WTC11 (cell line): Measurements from ENCODE around the gene BMP5. TPM values are rescaled to one million over a fixed set of nuclear protein-coding genes. Genes with fewer than 3 reads are reported as not detected.

Experiments
- ATAC-seq: fragments of 200-7000 bp; cut with Tn5 transposase; 2 replicates; pipeline ENCODE4 v1.10.0; 2021; ENCODE audit warnings: mild to moderate bottlenecking, moderate library complexity
- CTCF ChIA-PET: fragments of 300-600 bp; sonication (Branson Sonifier 250); formaldehyde crosslinking; loops from one replicate; lab custom pipeline; 2021; ENCODE audit warnings: antibody characterized with exemption; lab: Charles Lee
- POLR2A ChIA-PET: fragments of 350-600 bp; sonication (Branson Sonifier 250); formaldehyde crosslinking; loops from one replicate; lab custom pipeline; 2021; ENCODE audit warnings: antibody characterized with exemption; lab: Charles Lee
- DNase-seq: peaks from one replicate; pipeline ENCODE4 v3.0.0; 2021; ENCODE audit warnings: low spot score
- H3K27ac Mint-ChIP-seq: 2 replicates; pipeline ENCODE4 v1.8.0; 2021; ENCODE audit warnings: mixed read lengths
- H3K27me3 Mint-ChIP-seq: 2 replicates; pipeline ENCODE4 v1.8.0; 2021; ENCODE audit warnings: low read depth, mild to moderate bottlenecking, moderate library complexity, mixed read lengths
- H3K36me3 Mint-ChIP-seq: 2 replicates; pipeline ENCODE4 v1.8.0; 2021; ENCODE audit warnings: mixed read lengths
- H3K4me1 Mint-ChIP-seq: 2 replicates; pipeline ENCODE4 v1.8.0; 2022; ENCODE audit warnings: mixed read lengths
- H3K4me3 Mint-ChIP-seq: 2 replicates; pipeline ENCODE4 v1.8.0; 2021; ENCODE audit warnings: mild to moderate bottlenecking, moderate library complexity, mixed read lengths
- H3K9me3 Mint-ChIP-seq: 2 replicates; pipeline ENCODE4 v1.8.0; 2021; ENCODE audit warnings: mixed read lengths
- CREB1 ChIP-seq: sonication (generic); formaldehyde crosslinking; IDR thresholded peaks from 2 replicates; pipeline ENCODE4 v1.8.0; 2023; ENCODE audit warnings: mild to moderate bottlenecking, missing genetic modification reagents
- CREM ChIP-seq: sonication (generic); formaldehyde crosslinking; IDR thresholded peaks from 2 replicates; pipeline ENCODE4 v1.8.1; 2022; ENCODE audit warnings: mild to moderate bottlenecking, missing genetic modification reagents, moderate library complexity
- ELF4 ChIP-seq: sonication (generic); formaldehyde crosslinking; IDR thresholded peaks from 2 replicates; pipeline ENCODE4 v1.8.1; 2022; ENCODE audit warnings: low read depth, mild to moderate bottlenecking, moderate library complexity, missing genetic modification reagents
- ETV6 ChIP-seq: sonication (generic); formaldehyde crosslinking; IDR thresholded peaks from 2 replicates; pipeline ENCODE4 v1.8.1; 2022; ENCODE audit warnings: mild to moderate bottlenecking, missing genetic modification reagents
- GRHL2 ChIP-seq: fragments of 250-450 bp; sonication (Bioruptor Pico); IDR thresholded peaks from 2 replicates; pipeline ENCODE4 v1.8.0; 2022; ENCODE audit warnings: mild to moderate bottlenecking, moderate library complexity; ENCODE audit not compliant: insufficient replicate concordance, severe bottlenecking
- MYBL2 ChIP-seq: sonication (generic); formaldehyde crosslinking; IDR thresholded peaks from 2 replicates; pipeline ENCODE4 v1.8.1; 2023; ENCODE audit warnings: mild to moderate bottlenecking, moderate library complexity, missing genetic modification reagents
- NFE2L1 ChIP-seq: sonication (generic); formaldehyde crosslinking; IDR thresholded peaks from 2 replicates; pipeline ENCODE4 v1.8.1; 2023; ENCODE audit warnings: missing genetic modification reagents
- SOX15 ChIP-seq: fragments of 250-450 bp; sonication (Bioruptor Pico); IDR thresholded peaks from 2 replicates; pipeline ENCODE4 v1.9.0; 2021; ENCODE audit warnings: mild to moderate bottlenecking
- SP1 ChIP-seq: sonication (generic); formaldehyde crosslinking; conservative IDR thresholded peaks from 2 replicates; pipeline ENCODE4 v1.8.1; 2022; ENCODE audit warnings: missing genetic modification reagents
- ZNF263 ChIP-seq: sonication (generic); formaldehyde crosslinking; IDR thresholded peaks from 2 replicates; pipeline ENCODE4 v1.8.1; 2022; ENCODE audit warnings: low read depth, mild to moderate bottlenecking, moderate library complexity, missing genetic modification reagents
- ZNF317 ChIP-seq: sonication (generic); formaldehyde crosslinking; IDR thresholded peaks from 2 replicates; pipeline ENCODE4 v1.8.1; 2023; ENCODE audit warnings: low read depth, mild to moderate bottlenecking, moderate library complexity, missing genetic modification reagents, borderline replicate concordance
- ZNF416 ChIP-seq: fragments of 250-450 bp; sonication (Bioruptor Pico); IDR thresholded peaks from 2 replicates; pipeline ENCODE4 v1.9.0; 2021; ENCODE audit warnings: mild to moderate bottlenecking, inconsistent platforms
- total RNA-seq: library from RNA; stranded (reverse); gene quantifications from 3 replicates; pipeline ENCODE4 v1.2.3, GENCODE V29; 2021
- TF ChIP-seq, protein P1 (sequence below): sonication (generic); formaldehyde crosslinking; IDR thresholded peaks from 2 replicates; pipeline ENCODE4 v1.8.1; 2022; ENCODE audit warnings: mild to moderate bottlenecking, moderate library complexity, missing genetic modification reagents
- TF ChIP-seq, protein P2 (sequence below): sonication (generic); formaldehyde crosslinking; IDR thresholded peaks from 2 replicates; pipeline ENCODE4 v1.8.0; 2022; ENCODE audit warnings: mild to moderate bottlenecking, missing genetic modification reagents
- TF ChIP-seq, protein P3 (sequence below): fragments of 250-450 bp; sonication (Bioruptor Pico); conservative IDR thresholded peaks from 2 replicates; pipeline ENCODE4 v1.9.0; 2021; ENCODE audit warnings: mild to moderate bottlenecking
- TF ChIP-seq, protein P4 (sequence below): sonication (generic); formaldehyde crosslinking; IDR thresholded peaks from 2 replicates; pipeline ENCODE4 v1.8.1; 2023; ENCODE audit warnings: mild to moderate bottlenecking, missing genetic modification reagents, moderate library complexity
- TF ChIP-seq, protein P5 (sequence below): sonication (generic); formaldehyde crosslinking; IDR thresholded peaks from 2 replicates; pipeline ENCODE4 v1.8.0; 2023; ENCODE audit warnings: missing genetic modification reagents, mild to moderate bottlenecking, borderline replicate concordance

The BMP5 gene
- total RNA-seq, 1 experiment from 2014 or later = not detected

DNA sequence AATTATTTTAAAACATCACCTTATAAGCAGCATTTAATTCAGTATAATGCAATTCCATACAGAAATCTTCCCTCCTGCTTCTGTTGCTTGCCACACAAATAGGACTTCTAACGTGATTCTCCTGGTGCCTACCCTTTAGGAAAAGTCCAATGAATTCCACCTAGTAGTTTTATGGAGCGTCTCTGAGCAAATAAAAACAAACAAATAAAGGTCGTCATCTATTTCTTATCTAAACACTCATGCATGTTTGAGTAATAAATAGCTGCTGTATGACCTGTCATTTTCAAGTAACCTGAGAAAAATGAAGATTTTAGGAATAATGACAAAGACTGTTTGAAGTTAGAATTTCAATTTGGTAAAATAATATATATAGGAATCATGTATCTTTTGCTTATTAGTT is 102.7 kb downstream of the BMP5 start (continued):
- TF ChIP-seq, protein P1, sequence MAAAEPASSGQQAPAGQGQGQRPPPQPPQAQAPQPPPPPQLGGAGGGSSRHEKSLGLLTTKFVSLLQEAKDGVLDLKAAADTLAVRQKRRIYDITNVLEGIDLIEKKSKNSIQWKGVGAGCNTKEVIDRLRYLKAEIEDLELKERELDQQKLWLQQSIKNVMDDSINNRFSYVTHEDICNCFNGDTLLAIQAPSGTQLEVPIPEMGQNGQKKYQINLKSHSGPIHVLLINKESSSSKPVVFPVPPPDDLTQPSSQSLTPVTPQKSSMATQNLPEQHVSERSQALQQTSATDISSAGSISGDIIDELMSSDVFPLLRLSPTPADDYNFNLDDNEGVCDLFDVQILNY (CRISPR knock-in tag) = no peak
- TF ChIP-seq MYBL2 (CRISPR knock-in tag) (no peak), NFE2L1 (CRISPR knock-in tag) (no peak), CREM (no peak), ZNF416 (CRISPR knock-in tag) (no peak), ZNF263 (CRISPR knock-in tag) (no peak), ZNF317 (CRISPR knock-in tag) (no peak), CREB1 (CRISPR knock-in tag) (no peak)
- TF ChIP-seq, protein P2, sequence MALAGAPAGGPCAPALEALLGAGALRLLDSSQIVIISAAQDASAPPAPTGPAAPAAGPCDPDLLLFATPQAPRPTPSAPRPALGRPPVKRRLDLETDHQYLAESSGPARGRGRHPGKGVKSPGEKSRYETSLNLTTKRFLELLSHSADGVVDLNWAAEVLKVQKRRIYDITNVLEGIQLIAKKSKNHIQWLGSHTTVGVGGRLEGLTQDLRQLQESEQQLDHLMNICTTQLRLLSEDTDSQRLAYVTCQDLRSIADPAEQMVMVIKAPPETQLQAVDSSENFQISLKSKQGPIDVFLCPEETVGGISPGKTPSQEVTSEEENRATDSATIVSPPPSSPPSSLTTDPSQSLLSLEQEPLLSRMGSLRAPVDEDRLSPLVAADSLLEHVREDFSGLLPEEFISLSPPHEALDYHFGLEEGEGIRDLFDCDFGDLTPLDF (CRISPR knock-in tag) = no peak
- TF ChIP-seq, protein P3, sequence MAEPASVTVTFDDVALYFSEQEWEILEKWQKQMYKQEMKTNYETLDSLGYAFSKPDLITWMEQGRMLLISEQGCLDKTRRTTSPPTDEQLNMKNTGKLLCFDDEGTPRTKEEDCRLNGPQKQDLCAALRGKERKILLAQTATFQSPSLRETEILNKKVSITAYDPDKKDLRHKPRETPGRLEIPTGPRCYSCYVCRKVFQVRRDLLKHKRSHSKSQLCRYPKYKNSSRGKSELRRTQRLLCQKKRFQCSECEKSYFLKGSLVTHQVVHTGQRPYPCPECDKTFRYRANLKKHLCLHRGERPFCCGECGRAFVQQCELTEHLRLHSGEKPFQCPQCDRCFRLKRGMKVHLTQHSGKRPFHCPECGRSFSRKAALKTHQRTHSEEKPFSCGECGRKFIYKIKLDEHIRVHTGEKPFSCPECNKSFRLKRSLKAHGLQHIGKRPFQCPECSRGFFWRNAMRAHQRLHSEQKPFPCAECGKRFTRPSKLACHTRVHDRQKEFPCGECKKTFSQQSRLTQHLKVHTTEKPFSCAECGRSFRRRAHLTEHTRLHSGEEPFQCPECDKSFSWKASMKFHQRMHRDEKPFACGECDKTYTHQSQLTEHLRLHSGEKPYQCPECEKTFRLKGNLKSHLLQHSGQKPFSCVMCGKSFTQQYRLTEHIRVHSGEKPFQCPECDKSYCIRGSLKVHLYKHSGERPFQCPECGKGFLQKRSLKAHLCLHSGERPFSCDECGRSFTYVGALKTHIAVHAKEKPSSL (CRISPR knock-in tag) = no peak
- TF ChIP-seq, protein P4, sequence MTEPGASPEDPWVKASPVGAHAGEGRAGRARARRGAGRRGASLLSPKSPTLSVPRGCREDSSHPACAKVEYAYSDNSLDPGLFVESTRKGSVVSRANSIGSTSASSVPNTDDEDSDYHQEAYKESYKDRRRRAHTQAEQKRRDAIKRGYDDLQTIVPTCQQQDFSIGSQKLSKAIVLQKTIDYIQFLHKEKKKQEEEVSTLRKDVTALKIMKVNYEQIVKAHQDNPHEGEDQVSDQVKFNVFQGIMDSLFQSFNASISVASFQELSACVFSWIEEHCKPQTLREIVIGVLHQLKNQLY (CRISPR knock-in tag) = no peak

DNA sequence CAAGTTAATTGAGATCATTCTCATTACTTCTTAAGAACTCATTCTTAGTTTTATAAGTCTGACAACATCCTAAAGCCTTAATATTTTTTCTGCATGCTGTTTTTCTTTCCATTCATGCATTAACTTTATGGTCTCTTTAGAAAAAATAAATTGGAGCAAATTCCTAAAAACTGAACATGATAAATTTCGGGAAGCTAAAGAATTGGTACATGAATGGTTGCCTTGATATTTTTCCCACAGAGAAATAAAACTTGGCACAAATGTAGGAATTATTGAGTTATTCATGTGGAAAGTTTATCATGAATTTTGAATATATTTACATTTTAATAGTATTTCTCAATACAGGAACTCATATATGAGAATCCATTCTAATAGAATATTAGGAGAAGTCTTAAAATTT is 115.9 kb downstream of the BMP5 start:
- Mint-ChIP-seq H3K27ac (no peak overlapping the region), H3K4me1 (no peaks in the 10 kb centered on the region), H3K27me3 (no peaks in the 10 kb centered on the region), H3K36me3 (no peaks in the 10 kb centered on the region), H3K4me3 (no peak overlapping the region), H3K9me3 (0 out of 2 replicates have a peak, but pooled peaks cover under 1% of the 10 kb centered on the region)
- TF ChIP-seq ELF4 (no peak), ETV6 (CRISPR knock-in tag) (no peak), SOX15 (no peak), SP1 (CRISPR knock-in tag) (no peak), GRHL2 (CRISPR knock-in tag) (no peak)
- TF ChIP-seq, protein P5, sequence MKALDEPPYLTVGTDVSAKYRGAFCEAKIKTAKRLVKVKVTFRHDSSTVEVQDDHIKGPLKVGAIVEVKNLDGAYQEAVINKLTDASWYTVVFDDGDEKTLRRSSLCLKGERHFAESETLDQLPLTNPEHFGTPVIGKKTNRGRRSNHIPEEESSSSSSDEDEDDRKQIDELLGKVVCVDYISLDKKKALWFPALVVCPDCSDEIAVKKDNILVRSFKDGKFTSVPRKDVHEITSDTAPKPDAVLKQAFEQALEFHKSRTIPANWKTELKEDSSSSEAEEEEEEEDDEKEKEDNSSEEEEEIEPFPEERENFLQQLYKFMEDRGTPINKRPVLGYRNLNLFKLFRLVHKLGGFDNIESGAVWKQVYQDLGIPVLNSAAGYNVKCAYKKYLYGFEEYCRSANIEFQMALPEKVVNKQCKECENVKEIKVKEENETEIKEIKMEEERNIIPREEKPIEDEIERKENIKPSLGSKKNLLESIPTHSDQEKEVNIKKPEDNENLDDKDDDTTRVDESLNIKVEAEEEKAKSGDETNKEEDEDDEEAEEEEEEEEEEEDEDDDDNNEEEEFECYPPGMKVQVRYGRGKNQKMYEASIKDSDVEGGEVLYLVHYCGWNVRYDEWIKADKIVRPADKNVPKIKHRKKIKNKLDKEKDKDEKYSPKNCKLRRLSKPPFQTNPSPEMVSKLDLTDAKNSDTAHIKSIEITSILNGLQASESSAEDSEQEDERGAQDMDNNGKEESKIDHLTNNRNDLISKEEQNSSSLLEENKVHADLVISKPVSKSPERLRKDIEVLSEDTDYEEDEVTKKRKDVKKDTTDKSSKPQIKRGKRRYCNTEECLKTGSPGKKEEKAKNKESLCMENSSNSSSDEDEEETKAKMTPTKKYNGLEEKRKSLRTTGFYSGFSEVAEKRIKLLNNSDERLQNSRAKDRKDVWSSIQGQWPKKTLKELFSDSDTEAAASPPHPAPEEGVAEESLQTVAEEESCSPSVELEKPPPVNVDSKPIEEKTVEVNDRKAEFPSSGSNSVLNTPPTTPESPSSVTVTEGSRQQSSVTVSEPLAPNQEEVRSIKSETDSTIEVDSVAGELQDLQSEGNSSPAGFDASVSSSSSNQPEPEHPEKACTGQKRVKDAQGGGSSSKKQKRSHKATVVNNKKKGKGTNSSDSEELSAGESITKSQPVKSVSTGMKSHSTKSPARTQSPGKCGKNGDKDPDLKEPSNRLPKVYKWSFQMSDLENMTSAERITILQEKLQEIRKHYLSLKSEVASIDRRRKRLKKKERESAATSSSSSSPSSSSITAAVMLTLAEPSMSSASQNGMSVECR (CRISPR knock-in tag) = no peak
- ChIA-PET POLR2A (no interaction called here), CTCF (no interaction called here)
- DNase-seq (no peak), ATAC-seq (no peak)
